HepG2 (cell line): ENCODE results near the gene PC. TPM values are rescaled to one million over a fixed set of nuclear protein-coding genes. Genes with fewer than 3 reads are reported as not detected.

Experiments
- ATAC-seq: fragments of 200-7000 bp; cut with Tn5 transposase; 3 replicates; pipeline ENCODE4 v1.9.1; 2020; ENCODE audit warnings: mild to moderate bottlenecking, moderate library complexity
- BruUV-seq: library from RNA; stranded (reverse); fragments of 400-500 nt; replicated peaks from 2 replicates; lab custom pipeline; 2021; lab: Mats Ljungman, UMichigan
- CTCF ChIA-PET: fragments of 300-600 bp; formaldehyde crosslinking; extraction: SDS; loops from one replicate; lab custom pipeline; 2021; ENCODE audit warnings: low total read pairs, inconsistent platforms, low intra/inter-chr PET ratio; lab: Yijun Ruan, JAX
- POLR2A ChIA-PET: fragments of 350-600 bp; sonication (Branson Sonifier 250); formaldehyde crosslinking; loops from one replicate; lab custom pipeline; 2020; ENCODE audit warnings: antibody characterized with exemption, inconsistent platforms; lab: Yijun Ruan, JAX
- DNase-seq: peaks from one replicate; pipeline ENCODE4 v3.0.0-alpha.2; 2015; ENCODE audit warnings: low spot score
- FAIRE-seq: peaks from 3 replicates; lab custom pipeline; 2011; peaks lifted over from hg19 to GRCh38; lab: Jason Lieb, UNC
- H2AFZ ChIP-seq: one replicate; pipeline ENCODE4 v1.6.1; 2011; ENCODE audit warnings: low read length, inconsistent platforms
- H3K27ac ChIP-seq: fragments of 300-600 bp; 3 replicates; pipeline ENCODE4 v1.8.0; 2011; ENCODE audit warnings: mixed run types, mild to moderate bottlenecking, mixed read lengths, low read length, inconsistent platforms; ENCODE audit not compliant: insufficient read depth; ENCODE audit errors: extremely low read length
- H3K27me3 ChIP-seq, 2 experiments: fragments of 200-600 bp in 1 of 2; 2 replicates in 1 of 2; 3 replicates in 1 of 2; pipeline versions ENCODE4 v1.6.0 to v1.8.0; 2011; ENCODE audit warnings: low read length in 2 of 2, mild to moderate bottlenecking in 2 of 2, moderate library complexity in 2 of 2, inconsistent platforms in 1 of 2; ENCODE audit not compliant: insufficient read depth in 2 of 2, control insufficient read depth in 1 of 2
- H3K36me3 ChIP-seq, 2 experiments: fragments of 200-600 bp in 1 of 2; replicated peaks in 1 of 2; 2 replicates in 1 of 2; 3 replicates in 1 of 2; pipeline versions ENCODE4 v1.5.1 to v1.8.0; 2011; ENCODE audit warnings: low read length in 2 of 2, inconsistent platforms in 1 of 2; ENCODE audit not compliant: insufficient read depth in 2 of 2, control insufficient read depth in 1 of 2
- H3K4me1 ChIP-seq: 2 replicates; pipeline ENCODE4 v1.5.1; 2012; ENCODE audit warnings: low read length, inconsistent platforms; ENCODE audit not compliant: insufficient read depth
- H3K4me2 ChIP-seq: 2 replicates; pipeline ENCODE4 v1.6.0; 2011; ENCODE audit warnings: low read depth, low read length, inconsistent platforms
- H3K4me3 ChIP-seq, 3 experiments: fragments of 200-600 bp in 1 of 3; sonication (generic), shearing (Covaris generic) in 1 of 3; replicated peaks in 1 of 3; 2 replicates each; pipeline ENCODE4 v1.5.1; 2011 to 2016; ENCODE audit warnings: low read length in 3 of 3, inconsistent platforms in 2 of 3, low read depth in 2 of 3, mild to moderate bottlenecking in 2 of 3, control low read depth in 1 of 3, mixed read lengths in 1 of 3; ENCODE audit not compliant: insufficient read depth in 1 of 3
- H3K79me2 ChIP-seq: one replicate; pipeline ENCODE4 v1.6.1; 2011; ENCODE audit warnings: low read length, inconsistent platforms; ENCODE audit not compliant: insufficient read depth
- H3K9ac ChIP-seq: 2 replicates; pipeline ENCODE4 v1.6.0; 2011; ENCODE audit warnings: mild to moderate bottlenecking, low read depth, low read length, inconsistent platforms; ENCODE audit not compliant: insufficient read depth
- H3K9me3 ChIP-seq: 2 replicates; pipeline ENCODE4 v1.5.1; 2012; ENCODE audit warnings: mild to moderate bottlenecking, low read length
- H4K20me1 ChIP-seq: 2 replicates; pipeline ENCODE4 v1.6.0; 2011; ENCODE audit warnings: inconsistent platforms, mild to moderate bottlenecking, low read length, moderate library complexity; ENCODE audit not compliant: insufficient read depth
- ARNTL ChIP-seq: sonication (generic); formaldehyde crosslinking; IDR thresholded peaks from 2 replicates; pipeline ENCODE4 v1.4.0; 2020; ENCODE audit warnings: mild to moderate bottlenecking, missing genetic modification reagents
- CENPT ChIP-seq: sonication (generic); formaldehyde crosslinking; IDR thresholded peaks from 2 replicates; pipeline ENCODE4 v1.8.0; 2022; ENCODE audit warnings: low read depth, mild to moderate bottlenecking, moderate library complexity, missing genetic modification reagents
- IRF2 ChIP-seq: IDR thresholded peaks from 2 replicates; pipeline ENCODE4 v1.6.1; 2018; ENCODE audit warnings: missing genetic modification reagents, missing compliant biosample characterization
- KDM5A ChIP-seq: fragments of 200-600 bp; sonication (generic); IDR thresholded peaks from 2 replicates; pipeline ENCODE4 v1.7.0; 2018; ENCODE audit warnings: antibody characterized with exemption, mild to moderate bottlenecking, low read length, borderline replicate concordance
- KLF9 ChIP-seq: IDR thresholded peaks from 2 replicates; pipeline ENCODE4 v1.6.1; 2016; ENCODE audit warnings: low read depth
- MTA3 ChIP-seq: sonication (generic); formaldehyde crosslinking; IDR thresholded peaks from 2 replicates; pipeline ENCODE4 v1.4.0; 2020; ENCODE audit warnings: missing genetic modification reagents
- YY1 ChIP-seq: IDR thresholded peaks from 2 replicates; pipeline ENCODE4 v1.6.1; 2011; ENCODE audit warnings: low read length, low read depth, moderate library complexity, mild to moderate bottlenecking; ENCODE audit not compliant: insufficient read depth, insufficient replicate concordance
- ZNF567 ChIP-seq: sonication (generic); formaldehyde crosslinking; IDR thresholded peaks from 2 replicates; pipeline ENCODE4 v1.8.1; 2023; ENCODE audit warnings: mild to moderate bottlenecking, missing genetic modification reagents, borderline replicate concordance
- WGBS: methylation state at CpG from one replicate; pipeline ENCODE4 v1.1.6; 2017; ENCODE audit warnings: low lambda C conversion rate; 5-methylcytosine and 5-hydroxymethylcytosine counted together
- in situ Hi-C: cut with HindIII; loops from 2 replicates; pipeline ENCODE4 v1.10.0; 2017; ENCODE audit warnings: low pct_unique_long_range_greater_than_20kb; ENCODE audit not compliant: extremely low pct_ligation_motif_present
- intact Hi-C: fragments of 100-400 bp; cut with micrococcal nuclease; formaldehyde crosslinking; loops from one replicate; pipeline ENCODE4 v1.10.0; 2022; ENCODE audit not compliant: unreplicated experiment
- polyA plus RNA-seq, 8 experiments: library from polyadenylated mRNA; depleted of rRNA in 3 of 8; stranded (reverse) in 7 of 8; unstranded in 1 of 8; fragments of >200 nt; fragmentation: Illumina TruSeq in 4 of 8; extraction: Trizol in 4 of 8; gene quantifications; 2 replicates each; pipeline versions ENCODE4 v1.2.1 to v1.2.3, GENCODE V29; 2011 to 2016; ENCODE audit warnings: low read depth in 4 of 8, missing spikeins in 1 of 8, mixed read lengths in 1 of 8; ENCODE audit not compliant: insufficient read depth in 1 of 8
- total RNA-seq, 5 experiments: library from RNA; depleted of rRNA; stranded (reverse); fragments of >200 nt; fragmentation: Illumina TruSeq; extraction: Trizol; gene quantifications; 2 replicates each; pipeline ENCODE4 v1.2.3, GENCODE V29; 2016; ENCODE audit warnings: low read depth in 1 of 5
- TF ChIP-seq, protein P1 (sequence below): sonication (generic); formaldehyde crosslinking; conservative IDR thresholded peaks from 2 replicates; pipeline ENCODE4 v1.8.1; 2023; ENCODE audit warnings: missing genetic modification reagents
- TF ChIP-seq, protein P2 (sequence below): sonication (generic); formaldehyde crosslinking; conservative IDR thresholded peaks from 2 replicates; pipeline ENCODE4 v1.4.0; 2020; ENCODE audit warnings: mild to moderate bottlenecking, missing genetic modification reagents, moderate library complexity
- TF ChIP-seq, protein P3 (sequence below): sonication (generic); formaldehyde crosslinking; IDR thresholded peaks from 2 replicates; pipeline ENCODE4 v1.4.0; 2020; ENCODE audit warnings: low read depth, mild to moderate bottlenecking, missing genetic modification reagents
- TF ChIP-seq, protein P4 (sequence below): sonication (generic); formaldehyde crosslinking; IDR thresholded peaks from 2 replicates; pipeline ENCODE4 v1.8.1; 2023; ENCODE audit warnings: mild to moderate bottlenecking, missing genetic modification reagents, borderline replicate concordance

The PC gene
- total and polyA plus RNA-seq, 2 of the 13 experiments (the other 11 are each of a cell fraction or from before 2014, with no cell fraction given): 29.0 to 39.0 TPM

DNA sequence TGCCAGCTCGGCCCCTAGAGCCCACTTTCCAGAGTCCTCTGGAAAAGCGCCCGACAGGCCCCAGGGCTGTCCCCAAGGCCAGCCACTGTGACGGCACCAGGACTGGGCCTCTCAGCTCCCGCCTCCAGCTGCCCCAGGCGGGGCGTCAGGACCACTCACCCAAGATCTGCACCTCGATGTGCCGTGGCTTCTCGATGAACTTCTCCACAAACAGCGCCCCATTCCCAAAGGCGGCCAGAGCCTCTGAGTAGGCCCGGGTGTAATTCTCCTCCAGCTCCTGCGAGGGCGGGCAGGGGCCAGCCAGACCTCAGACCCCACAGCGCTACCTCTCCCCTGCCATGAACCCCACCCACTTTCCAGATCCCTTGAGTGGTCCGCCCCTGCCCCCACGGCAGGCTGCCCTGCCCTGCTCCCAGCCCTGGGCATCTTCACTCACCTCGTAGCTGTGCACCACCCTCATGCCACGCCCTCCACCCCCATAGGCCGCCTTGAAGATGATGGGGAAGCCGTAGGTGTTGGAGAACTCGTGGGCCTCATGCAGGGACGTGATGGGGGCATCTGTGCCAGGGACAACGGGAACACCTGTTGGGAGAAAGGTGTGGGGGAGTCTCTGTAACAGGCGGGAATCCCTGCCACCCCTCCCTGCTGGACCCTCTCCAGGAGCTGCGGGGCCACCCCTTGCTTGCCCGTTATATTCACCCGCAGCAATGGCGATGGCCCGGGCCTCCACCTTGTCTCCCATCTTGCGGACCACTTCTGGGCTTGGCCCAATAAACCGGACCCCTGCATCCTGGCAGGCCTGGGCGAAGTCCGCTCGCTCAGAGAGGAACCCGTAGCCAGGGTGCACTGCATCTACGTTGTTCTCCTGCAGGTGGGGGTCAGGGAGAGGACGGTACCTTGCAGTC lies 87.3 kb downstream of the PC start:
- H2AFZ ChIP-seq: no peak overlapping the region
- POLR2A ChIA-PET: no interaction called here
- DNase-seq: no peak
- peaks cover 11% of the 10 kb centered on the region for H3K4me1 ChIP-seq
- CTCF ChIA-PET: no interaction called here
- no peaks in the 10 kb centered on the region for H3K9me3 ChIP-seq
- H3K36me3 ChIP-seq: peaks cover 21 to 56% of the 10 kb centered on the region in 2 experiments; a peak in 4 of 5 replicates
- no peak for FAIRE-seq
- H3K9ac ChIP-seq: no peak overlapping the region
- 97% methylated on average over 24 of the region's 39 CpGs for WGBS
- H3K4me3 ChIP-seq: no peak overlapping the region
- H3K27ac ChIP-seq: no peak overlapping the region
- peaks cover 3% of the 10 kb centered on the region for H3K79me2 ChIP-seq
- no peaks in the 10 kb centered on the region for H3K27me3 ChIP-seq
- TF ChIP-seq, protein P1, sequence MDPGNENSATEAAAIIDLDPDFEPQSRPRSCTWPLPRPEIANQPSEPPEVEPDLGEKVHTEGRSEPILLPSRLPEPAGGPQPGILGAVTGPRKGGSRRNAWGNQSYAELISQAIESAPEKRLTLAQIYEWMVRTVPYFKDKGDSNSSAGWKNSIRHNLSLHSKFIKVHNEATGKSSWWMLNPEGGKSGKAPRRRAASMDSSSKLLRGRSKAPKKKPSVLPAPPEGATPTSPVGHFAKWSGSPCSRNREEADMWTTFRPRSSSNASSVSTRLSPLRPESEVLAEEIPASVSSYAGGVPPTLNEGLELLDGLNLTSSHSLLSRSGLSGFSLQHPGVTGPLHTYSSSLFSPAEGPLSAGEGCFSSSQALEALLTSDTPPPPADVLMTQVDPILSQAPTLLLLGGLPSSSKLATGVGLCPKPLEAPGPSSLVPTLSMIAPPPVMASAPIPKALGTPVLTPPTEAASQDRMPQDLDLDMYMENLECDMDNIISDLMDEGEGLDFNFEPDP (CRISPR knock-in tag): no peak
- TF ChIP-seq, protein P2, sequence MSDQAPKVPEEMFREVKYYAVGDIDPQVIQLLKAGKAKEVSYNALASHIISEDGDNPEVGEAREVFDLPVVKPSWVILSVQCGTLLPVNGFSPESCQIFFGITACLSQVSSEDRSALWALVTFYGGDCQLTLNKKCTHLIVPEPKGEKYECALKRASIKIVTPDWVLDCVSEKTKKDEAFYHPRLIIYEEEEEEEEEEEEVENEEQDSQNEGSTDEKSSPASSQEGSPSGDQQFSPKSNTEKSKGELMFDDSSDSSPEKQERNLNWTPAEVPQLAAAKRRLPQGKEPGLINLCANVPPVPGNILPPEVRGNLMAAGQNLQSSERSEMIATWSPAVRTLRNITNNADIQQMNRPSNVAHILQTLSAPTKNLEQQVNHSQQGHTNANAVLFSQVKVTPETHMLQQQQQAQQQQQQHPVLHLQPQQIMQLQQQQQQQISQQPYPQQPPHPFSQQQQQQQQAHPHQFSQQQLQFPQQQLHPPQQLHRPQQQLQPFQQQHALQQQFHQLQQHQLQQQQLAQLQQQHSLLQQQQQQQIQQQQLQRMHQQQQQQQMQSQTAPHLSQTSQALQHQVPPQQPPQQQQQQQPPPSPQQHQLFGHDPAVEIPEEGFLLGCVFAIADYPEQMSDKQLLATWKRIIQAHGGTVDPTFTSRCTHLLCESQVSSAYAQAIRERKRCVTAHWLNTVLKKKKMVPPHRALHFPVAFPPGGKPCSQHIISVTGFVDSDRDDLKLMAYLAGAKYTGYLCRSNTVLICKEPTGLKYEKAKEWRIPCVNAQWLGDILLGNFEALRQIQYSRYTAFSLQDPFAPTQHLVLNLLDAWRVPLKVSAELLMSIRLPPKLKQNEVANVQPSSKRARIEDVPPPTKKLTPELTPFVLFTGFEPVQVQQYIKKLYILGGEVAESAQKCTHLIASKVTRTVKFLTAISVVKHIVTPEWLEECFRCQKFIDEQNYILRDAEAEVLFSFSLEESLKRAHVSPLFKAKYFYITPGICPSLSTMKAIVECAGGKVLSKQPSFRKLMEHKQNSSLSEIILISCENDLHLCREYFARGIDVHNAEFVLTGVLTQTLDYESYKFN (CRISPR knock-in tag): no peak
- no peak for TF ChIP-seq KDM5A
- no peak for TF ChIP-seq IRF2 (CRISPR knock-in tag)
- no peak for TF ChIP-seq KLF9 (CRISPR knock-in tag)
- no peak for TF ChIP-seq MTA3
- no peak for TF ChIP-seq ARNTL (CRISPR knock-in tag)
- TF ChIP-seq, protein P3, sequence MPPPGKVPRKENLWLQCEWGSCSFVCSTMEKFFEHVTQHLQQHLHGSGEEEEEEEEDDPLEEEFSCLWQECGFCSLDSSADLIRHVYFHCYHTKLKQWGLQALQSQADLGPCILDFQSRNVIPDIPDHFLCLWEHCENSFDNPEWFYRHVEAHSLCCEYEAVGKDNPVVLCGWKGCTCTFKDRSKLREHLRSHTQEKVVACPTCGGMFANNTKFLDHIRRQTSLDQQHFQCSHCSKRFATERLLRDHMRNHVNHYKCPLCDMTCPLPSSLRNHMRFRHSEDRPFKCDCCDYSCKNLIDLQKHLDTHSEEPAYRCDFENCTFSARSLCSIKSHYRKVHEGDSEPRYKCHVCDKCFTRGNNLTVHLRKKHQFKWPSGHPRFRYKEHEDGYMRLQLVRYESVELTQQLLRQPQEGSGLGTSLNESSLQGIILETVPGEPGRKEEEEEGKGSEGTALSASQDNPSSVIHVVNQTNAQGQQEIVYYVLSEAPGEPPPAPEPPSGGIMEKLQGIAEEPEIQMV (CRISPR knock-in tag): no peak
- TF ChIP-seq YY1: no peak
- TF ChIP-seq, protein P4, sequence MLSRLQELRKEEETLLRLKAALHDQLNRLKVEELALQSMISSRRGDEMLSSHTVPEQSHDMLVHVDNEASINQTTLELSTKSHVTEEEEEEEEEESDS (CRISPR knock-in tag): no peak
- TF ChIP-seq CENPT (CRISPR knock-in tag): no peak
- TF ChIP-seq ZNF567 (CRISPR knock-in tag): no peak
- peaks cover 6% of the 10 kb centered on the region for H4K20me1 ChIP-seq
- intact Hi-C loops: no loop called here
- TSS peak; percentile 73 for BruUV-seq
- H3K4me2 ChIP-seq: no peak overlapping the region
- ATAC-seq: no peak
- in situ Hi-C loops: no loop called here
